NCI-H2107 treated with DMSO at 0.1 percent for 48 hours (cell line): ENCODE data around the gene SLC24A3.

ENCODE experiments used
- DNase-seq: peaks from one replicate; lab custom pipeline; 2025; ENCODE audit not compliant: unreplicated experiment; lab: John Stamatoyannopoulos, UW

Gene SLC24A3

GRCh38 chr20:19301142-19301541 is 88.7 kb downstream of the SLC24A3 start:
- no peak for DNase-seq

GRCh38 chr20:19301843-19302242 is 89.4 kb downstream of the SLC24A3 start:
- no peak for DNase-seq

- DNase-seq: no peak
Measured at GRCh38 chr20:19302714-19303113, 90.3 kb downstream of the SLC24A3 start.

GRCh38 chr20:19304389-19304788 is 91.9 kb downstream of the SLC24A3 start:
- no peak for DNase-seq

- DNase-seq: no peak
Measured at GRCh38 chr20:19304886-19305415, 92.5 kb downstream of the SLC24A3 start.

- DNase-seq: no peak
Measured at GRCh38 chr20:19308146-19308545, 95.7 kb downstream of the SLC24A3 start.

- DNase-seq: no peak
Measured at GRCh38 chr20:19310541-19310940, 98.1 kb downstream of the SLC24A3 start.

GRCh38 chr20:19313342-19314069 is 101.1 kb downstream of the SLC24A3 start:
- DNase-seq: no peak

- no peak for DNase-seq
Measured at GRCh38 chr20:19314621-19315020, 102.2 kb downstream of the SLC24A3 start.

GRCh38 chr20:19317237-19318069 is 105.0 kb downstream of the SLC24A3 start:
- DNase-seq: no peak

- no peak for DNase-seq
Measured at GRCh38 chr20:19318610-19319009, 106.2 kb downstream of the SLC24A3 start.

GRCh38 chr20:19320005-19320404 is 107.6 kb downstream of the SLC24A3 start:
- no peak for DNase-seq

GRCh38 chr20:19321176-19321575 is 108.7 kb downstream of the SLC24A3 start:
- no peak for DNase-seq

- DNase-seq: no peak
Measured at GRCh38 chr20:19322061-19322985, 109.9 kb downstream of the SLC24A3 start.

GRCh38 chr20:19327401-19327800 is 115.0 kb downstream of the SLC24A3 start:
- DNase-seq: peak; percentile 1

GRCh38 chr20:19328676-19329075 is 116.2 kb downstream of the SLC24A3 start:
- no peak for DNase-seq

GRCh38 chr20:19330038-19330437 is 117.6 kb downstream of the SLC24A3 start:
- no peak for DNase-seq

GRCh38 chr20:19330731-19331130 is 118.3 kb downstream of the SLC24A3 start:
- no peak for DNase-seq

- DNase-seq: no peak
Measured at GRCh38 chr20:19333563-19333962, 121.1 kb downstream of the SLC24A3 start.

GRCh38 chr20:19335341-19335740 is 122.9 kb downstream of the SLC24A3 start:
- DNase-seq: no peak

- no peak for DNase-seq
Measured at GRCh38 chr20:19335916-19336315, 123.5 kb downstream of the SLC24A3 start.
